Stimulated activated CD4-positive, alpha-beta T cell treated with anti-CD3 and anti-CD28 coated beads, TNF-alpha, amount 100 ng/mL, for 24 hours (primary cell): ENCODE measurements around the gene CASTOR1.

ENCODE experiments used
- DNase-seq, 3 experiments: peaks; one replicate each; pipeline ENCODE4 v3.0.0-alpha.2; 2020; ENCODE audit warnings: low read depth in 3 of 3

The CASTOR1 gene

DNA sequence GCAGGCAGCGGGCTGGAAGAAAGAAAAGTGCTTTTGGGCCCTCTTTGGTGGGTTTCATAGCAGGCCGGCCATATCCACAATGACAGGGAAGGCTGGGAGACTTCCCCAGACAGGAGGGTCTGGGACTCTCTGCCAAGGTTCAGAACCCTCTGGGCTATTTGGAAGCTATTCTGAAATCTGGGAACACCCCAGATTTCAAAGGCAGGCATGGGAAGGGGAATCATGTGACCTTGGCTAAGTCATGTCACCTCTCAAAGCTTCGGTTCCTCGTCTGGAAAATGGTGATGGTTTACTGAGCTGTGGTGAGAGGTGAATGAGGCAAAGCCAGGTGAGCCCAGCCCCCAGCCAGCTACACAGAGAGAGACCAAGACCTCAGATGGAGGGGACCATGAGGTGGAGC is 4.6 kb downstream of the CASTOR1 start:
- DNase-seq = no peak

DNA sequence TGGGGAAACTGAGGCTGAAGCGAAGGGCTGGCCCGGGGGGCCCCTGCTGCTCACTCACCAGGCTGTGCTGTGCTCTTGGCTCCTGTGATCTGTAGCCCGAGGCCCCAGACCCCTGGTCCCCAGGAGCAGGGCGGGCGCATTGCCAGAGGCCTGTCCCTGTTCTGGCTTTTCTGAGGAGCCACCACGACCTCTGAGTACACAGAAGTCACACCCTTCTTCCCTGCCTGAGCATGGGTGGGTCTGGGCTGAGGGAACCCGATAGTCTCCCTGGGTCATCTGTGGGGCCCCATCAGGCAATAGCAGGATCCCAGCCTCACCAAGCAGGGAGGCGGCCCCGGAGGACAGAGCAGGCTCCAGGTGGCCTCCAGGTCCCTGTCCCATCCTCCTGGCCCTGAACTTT is 5.1 kb downstream of the CASTOR1 start:
- no peak for DNase-seq

DNA sequence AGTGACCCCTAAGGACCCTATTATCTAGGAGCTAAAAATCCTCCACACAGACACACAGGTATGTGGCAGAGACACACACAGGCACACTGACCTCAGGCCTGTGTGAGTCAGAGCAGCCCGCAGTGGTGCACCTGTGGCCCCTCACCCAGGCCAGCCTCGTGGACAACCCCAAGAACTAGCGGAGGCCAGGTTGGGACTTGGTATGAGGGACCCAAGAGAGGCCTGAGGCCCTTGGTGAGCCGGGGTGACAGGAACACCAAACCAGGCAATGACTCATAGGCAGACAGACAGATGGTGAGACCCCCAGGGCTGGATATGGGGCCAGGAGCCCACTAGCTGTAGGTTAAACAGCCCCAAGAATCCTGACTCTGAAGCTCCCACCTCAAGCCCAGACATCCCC is 6.0 kb downstream of the CASTOR1 start:
- no peak for DNase-seq

DNA sequence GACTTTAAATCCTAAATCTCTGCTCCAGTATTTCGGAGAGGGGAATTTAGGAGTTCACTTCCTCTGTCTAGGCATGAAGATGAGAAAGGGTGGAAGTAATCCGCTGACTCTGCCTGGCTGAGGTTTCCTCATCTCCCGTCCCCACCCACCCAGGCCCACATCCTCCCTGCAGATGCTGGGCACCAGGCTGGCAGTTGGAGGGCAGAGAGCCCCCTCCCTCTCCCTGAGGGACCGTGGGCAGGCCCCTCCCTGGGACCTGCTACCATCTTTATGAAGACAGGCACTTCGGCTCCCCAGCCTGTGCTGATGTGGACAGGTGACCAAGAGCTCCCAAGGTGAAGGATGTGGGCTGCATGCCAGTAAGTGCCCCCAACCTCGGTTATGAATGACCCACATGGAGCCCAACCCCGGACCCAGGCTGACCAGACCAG is 6.7 kb downstream of the CASTOR1 start:
- no peak for DNase-seq

DNA sequence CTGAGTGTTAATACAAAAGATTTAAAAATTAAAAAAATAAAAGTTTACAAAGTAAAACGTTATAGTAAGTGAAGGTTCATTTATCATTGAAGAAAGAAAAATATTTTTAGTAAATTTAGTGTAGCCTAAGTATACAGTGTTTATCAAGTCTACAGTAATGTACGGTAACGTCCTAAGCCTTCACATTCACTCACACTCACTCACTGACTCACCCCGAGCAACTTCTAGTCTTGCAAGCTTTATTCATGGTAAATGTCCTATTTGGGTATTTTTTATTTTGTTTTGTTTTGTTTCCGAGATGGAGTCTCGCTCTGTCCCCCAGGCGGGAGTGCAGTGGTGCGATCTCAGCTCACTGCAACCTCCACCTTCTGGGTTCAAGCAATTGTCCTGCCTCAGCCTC is 8.8 kb downstream of the CASTOR1 start:
- no peak for DNase-seq

DNA sequence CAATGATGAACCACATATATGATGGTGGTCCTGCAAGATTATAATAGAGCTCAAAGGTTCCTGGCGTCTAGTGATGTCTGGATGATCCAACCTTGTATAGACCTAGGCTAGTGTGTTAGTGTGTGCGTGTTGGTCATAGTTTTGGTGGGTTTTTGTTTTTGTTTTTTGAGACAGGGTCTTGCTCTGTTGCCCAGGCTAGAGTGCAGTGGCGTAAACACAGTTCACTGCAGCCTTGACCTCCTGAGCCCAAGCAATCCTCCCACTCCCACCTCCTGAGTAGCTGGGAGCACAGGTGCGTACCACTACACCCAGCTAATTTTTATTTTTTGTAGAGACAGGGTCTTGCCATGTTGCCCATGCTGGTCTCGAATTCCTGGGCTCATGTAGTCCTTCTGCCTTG is 9.4 kb downstream of the CASTOR1 start:
- DNase-seq = no peak

DNA sequence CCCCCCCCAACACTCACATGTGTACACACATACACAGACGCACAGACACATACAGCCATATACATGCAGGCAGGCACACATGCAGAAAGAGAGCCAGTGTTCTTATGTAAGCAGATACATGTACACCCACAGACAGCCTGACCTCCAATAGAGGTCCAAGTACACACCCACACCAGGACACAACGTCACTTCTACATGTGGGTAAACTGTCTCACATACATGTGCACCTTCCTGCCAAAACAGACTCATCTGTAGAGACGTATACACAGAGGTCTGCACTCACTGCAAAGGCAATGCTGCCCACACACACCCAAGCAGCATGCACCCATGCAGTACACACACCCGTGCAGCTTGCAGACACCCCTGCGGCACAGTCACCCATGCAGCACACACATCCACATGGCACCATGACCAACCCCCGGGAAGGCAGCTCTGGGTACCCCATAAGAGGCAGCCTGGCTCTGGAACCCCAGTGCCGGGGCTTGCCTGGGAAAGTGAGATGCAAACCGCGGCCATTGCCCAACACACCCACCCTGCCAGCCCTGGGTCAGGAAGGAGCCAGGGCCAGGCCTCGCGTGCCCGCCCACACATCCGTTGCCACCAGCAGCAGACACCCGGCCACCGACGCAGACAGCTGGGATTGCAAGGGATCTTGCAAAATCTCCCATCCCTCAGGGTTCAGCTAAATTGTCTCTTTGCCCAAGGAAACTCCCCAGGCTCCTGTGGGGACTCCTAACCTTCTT is 10.1 kb downstream of the CASTOR1 start:
- no peak for DNase-seq

DNA sequence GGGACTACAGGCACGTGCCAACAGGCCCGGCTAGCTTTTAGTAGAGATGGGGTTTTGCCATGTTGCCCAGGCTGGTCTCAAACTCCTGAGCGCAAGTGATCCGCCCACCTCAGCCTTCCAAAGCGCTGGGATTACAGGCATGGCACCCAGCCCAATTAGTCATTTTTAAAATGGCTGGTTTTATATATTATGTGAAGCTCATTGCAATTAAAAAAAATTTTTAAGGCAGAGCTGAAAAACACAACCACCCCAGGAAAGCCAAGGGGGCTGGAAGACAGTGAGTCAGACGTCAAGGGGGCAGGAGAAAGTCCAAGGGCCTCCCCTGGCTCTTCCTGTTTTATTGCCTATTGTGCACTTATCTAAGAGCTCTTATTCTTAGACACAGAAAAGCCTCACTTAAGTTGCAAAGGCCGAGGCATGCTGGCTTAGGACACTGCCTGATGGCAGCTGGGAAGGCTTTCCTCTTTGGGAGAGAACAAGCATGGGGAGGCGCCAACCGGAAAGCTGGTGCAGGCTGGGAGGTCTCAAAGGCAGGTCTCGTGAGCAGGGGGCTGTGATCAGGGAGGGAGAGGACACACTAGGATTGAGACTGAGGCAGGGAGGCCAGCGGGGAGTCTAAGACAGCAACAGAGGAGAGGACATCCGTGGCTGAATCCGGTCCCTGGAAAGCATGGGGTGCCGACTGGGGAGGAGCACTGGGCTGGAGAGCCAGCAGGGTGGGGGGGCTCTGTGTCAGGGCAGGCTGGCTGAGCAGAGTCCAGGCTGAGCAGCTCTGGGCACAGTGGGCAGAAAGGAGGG is 11.6 kb downstream of the CASTOR1 start:
- DNase-seq = no peak

DNA sequence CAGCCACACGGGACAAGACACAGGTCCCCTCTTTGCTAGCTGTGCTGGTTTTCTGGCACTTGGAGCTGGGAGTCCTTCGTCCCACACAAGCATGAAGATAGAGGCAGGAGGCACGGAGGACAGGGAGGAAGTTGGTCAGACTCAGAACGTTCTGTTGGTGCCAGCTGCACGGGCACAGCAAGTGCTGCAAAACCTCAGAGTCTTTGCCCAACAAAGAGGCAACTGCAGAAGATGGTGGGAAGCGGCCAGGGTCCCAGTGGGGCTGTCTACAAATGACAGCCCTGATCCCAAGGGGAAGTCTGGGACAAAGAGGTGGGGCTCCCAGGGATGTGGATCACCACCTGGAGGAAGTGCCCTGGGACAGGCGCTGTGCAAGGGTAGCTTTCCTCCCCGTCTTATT is 13.3 kb downstream of the CASTOR1 start:
- no peak for DNase-seq

DNA sequence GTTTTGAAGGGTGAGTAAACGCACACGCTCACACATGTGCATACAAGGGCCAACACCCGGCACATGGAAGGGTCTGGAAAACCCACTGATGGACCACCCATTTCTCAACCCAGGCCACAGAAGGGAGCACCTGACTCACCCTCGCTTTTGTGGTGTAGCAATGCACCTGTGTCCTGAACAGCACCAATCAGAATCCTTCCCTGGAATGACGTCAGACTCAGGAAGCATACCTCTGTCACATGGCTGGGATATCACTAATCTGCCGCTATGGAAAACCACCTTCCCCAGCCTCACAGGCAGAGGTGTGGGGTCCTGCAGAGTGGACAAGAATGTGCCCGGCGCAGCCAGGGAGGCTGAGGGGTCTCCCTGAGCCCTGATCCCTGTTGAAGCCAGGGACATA is 13.7 kb downstream of the CASTOR1 start:
- no peak for DNase-seq

DNA sequence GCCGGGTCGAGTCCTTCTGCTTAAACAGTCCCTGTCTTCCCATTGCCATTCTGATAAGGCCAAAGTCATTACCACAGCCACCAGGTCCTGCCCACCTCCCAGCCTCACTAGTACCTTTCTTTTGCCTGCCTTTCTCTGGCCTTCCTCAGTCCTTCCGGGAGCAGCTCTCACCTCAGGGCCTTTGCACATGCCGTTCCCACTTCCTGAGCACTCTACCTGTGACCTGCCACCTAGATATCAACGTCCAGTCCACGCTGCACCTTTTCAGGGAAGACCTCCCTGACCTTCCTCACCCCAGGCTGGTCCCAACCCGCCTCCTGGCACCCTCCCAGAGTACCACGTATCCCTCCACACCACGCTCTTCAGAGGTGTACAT is 14.9 kb downstream of the CASTOR1 start:
- DNase-seq = no peak

DNA sequence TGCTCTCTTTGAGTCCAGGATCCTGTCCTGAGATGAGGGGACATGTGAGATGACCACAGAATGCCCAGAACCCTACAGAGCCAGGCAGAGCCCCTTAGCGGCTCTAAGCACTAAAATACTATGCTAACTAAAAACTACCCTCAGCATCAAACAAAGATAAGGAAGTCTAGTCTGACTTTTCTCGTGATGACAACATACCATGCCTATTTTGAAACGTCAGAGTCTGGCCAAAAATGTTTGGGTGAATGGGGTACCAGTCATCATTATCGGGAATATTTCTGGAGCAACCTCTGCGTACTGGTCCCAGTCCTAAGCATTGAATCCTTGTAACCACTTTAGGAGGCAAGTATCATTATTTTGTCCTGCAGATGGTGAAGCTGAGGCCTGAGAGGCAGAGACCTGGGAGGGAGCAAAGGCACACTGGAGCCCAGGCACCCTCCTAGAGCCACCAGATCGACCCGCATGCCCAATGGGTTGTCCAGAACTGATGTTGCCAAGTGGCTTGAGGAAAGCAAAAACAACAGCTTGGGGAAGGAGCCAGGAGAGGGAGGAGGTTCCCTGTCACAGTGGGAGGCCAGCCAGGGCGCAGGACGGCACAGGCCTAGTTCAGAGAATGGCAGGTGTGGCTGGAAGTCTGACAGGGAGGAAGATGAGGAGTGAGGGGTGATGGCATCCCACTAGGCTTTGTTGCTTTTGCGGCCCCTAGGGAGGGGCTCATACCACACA is 15.4 kb downstream of the CASTOR1 start:
- DNase-seq = no peak

DNA sequence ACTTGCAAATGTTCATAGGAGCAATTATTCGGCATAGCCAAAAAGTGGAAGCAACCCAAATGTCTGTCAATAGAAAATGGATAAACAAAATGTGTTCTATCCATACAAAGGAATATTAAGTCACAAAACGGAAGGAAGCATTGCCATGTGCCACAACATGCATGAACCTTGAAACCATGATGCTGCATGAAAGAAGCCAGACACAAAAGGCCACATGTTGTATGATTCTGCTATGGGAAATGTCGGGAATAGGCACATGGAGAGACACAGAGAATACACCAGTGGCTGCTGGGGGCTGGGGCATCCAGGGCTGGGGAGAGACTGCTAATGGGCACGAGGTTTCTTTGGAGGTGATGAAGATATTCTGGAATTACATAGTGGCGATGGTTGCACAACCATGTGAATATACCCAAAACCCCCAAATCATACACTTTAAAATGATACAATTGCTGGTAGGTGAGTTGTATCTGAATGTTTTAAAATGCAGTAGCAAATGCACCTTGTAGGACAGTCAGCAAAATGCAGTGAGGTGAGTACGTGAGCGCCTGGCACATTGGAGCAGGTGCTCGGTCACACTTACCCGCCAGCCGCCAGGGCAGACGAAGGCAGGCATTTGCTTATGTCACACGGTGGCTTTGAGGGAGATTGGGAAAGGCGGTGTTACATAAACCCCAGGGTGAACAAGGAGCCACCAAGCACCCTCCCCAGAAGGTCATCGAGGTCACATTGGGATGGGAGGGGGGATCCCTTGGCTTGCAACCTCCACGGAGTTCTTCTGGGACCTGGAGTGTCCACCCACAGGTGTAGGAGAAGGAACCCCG is 16.3 kb downstream of the CASTOR1 start:
- no peak for DNase-seq

DNA sequence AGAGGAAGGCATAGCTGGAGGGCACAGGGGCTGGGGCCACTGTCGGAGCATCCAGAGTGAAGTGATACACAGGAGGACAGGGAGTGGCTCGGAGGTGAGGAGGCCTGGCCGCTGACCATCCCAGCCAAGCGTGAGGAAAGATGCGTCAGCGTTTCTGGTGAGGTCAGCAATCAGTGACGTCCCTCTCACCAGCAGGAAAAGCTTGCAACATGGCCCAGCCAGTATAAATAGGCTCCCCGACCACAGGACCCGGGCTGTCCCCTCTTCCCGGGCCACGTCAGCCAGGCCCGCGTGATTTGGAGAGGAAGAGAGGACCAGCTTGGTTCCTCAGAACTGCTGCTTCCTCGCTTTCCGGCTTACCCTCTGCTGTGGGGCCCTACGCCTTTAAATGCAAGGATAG is 18.5 kb downstream of the CASTOR1 start:
- no peak for DNase-seq

DNA sequence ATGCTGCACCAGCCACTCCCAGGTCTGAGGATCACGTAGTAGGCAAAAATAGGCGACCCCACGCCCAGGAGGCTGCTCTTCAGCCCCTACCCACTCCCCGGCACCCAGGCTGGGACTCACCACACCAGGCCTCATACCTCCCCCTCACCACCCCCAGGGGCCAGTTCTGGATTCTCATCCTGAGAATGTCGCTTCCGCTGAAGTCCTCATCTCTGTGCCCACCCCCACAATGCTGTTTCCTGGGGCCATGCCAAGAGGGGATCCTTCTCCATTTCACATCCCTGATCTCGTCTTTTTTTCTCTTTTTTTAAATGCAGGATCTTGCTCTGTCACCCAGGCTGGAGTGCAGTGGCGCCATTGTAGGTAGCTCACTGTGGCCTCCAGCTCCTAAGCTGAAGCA is 21.0 kb downstream of the CASTOR1 start:
- DNase-seq = no peak

DNA sequence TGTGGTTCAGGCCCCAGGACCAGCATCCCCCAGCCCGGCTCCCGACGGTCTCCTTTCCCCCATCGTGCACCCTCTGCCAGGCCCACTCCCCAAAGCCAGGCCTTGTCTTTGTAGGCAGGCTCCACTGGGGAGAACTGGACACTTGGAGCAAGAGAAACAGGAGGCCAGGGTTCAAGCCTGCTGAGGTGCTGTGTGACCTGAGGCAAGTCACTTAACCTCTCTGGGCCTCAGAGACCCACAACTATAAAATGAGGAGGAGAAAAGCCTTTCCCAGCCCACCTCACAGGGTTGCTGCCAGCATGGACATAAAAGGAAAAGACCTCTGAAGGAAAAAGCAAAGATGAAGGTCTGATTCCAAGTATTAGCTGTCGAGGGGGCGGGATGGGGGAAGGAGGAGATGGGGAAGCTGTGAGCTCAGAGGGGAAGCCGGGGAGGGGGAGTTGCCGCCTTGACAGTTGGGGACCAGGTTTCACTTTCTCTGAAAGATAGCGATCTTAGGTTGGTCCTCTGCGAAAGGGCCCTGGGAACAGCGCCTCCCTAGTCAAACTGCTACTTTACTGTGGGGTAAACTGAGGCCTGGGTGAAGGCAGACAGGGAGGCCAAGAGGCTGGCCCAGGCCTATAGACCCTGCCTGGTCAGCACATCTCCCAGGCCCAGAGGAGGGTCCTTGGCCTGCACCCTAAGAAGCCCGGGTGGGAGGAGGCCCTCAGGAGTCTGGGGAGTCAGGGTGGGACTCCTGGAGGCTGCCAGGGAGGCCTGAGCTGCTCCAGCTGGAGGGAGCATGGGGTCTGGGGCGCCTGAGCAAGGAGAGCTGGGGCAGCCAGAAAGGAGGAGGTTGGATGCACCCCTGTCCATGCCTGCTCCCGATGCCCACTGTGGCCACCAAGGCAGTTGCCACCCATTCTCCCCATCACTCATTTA is 21.7 kb downstream of the CASTOR1 start:
- DNase-seq = peak in 1 of 3 experiments; percentile 64

DNA sequence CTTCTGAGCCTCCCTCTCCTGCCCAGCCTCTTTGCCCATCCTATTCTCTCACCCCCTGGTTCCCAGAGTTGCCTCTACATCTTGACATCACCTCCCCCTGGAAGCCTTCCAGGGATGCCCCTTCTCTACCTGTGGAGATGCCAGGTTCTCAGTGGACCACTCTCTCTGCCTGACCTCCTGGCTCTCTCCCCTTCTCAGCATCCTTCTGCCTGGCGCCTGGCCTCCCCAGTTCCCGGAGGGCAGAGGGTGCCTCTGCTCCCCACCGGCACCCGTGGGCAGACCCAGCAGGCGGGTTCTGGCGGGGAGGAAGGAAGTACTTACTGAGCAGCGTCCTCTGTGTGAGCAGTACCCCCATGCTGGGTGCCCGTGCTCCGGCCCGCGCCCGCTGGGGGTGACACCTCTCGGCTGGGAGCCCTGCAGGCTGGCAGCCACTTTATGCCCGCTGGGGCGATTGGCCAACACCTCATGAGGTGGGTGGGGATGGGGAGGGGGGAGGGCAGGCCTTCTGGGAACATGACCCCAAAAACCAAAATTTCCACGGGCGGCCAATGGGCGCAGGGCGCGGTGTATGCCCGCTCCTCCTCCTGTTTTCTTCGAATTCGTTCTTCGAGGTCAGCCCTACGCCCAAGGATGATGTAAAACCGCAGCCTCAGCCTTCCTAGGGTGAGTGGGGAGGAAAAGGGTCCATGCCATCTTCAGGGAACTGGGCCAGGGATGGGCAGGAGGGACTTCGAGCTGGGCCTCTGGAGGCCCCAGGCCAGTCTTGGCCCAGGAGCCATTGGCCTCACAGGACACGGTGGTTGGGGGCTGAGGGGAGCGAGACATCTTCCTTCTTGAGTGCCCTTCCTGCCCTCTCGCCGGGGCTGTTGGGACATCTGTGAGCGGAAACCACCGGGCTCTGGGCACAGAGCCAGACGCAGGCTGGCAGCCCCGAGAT is 22.6 kb downstream of the CASTOR1 start, which contains the start of gene OSM:
Gene OSM, minus strand, starts transcription at position 407 of the 937 bp plus-strand sequence. Its CDS starts 52 bp downstream, at position 355.
- DNase-seq = peak; percentile 37 to 77 (median 45)

DNA sequence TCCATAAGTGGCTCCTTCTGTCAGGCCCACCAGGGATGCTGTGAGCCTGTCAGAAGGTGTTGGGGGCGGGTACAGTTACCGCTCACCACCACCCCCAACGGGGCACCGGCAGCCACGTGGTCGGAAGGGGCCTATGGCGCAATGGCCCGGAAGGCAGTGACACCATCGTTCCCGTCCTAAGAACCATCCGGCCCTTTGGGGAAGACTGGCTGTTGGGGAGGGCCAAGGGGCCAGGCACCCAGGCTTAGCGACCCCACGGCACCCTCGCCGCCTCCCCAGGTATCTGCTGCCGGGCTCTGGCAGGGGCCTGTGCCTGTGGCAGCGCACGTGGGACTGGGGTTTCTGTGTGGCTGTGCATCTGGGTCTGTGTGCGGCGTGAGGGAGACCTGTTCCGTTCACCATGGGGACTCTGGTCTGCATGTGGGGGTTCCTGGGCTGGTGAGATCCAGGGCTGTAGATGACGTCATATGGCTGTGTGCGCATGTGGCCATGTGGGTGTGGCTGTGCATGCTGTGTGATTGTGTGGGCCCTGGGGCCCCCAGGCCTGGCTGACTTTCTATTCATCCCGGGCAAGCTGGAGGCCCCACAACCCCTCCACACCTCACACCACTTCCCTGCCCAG is 23.4 kb downstream of the CASTOR1 start:
- peak; percentile 70 to 87 (median 77) for DNase-seq

DNA sequence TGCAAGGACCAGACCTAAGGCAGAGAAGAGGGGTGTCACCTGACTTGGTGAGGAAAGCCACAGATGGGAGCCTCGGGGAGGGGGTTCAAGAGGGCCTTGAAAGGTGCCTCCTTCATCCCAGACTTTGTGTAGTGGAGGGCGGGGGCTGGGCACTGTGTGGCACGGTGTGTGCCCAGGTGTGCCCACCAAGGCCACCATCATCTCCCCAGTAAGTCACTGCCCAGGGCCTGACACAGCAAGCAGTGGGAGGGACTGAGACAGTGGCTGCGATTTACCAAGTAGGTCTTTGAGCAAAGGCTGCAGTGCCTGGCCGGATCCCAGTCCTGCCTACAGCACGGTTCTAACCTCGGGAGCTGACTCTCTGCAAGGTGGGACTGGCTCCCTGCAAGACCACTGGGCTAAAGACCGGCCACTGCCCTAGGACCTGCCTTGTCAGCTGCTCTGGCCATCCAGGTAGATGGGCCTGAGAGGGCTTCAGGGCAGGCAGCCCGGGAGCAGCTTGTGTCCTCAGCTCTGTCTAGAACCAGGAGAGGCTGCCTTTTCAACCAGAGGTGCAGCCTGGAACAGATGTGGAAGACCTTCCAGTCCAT is 24.1 kb downstream of the CASTOR1 start:
- DNase-seq = no peak
